Activated CD4-positive, CD25-positive, alpha-beta regulatory T cell (primary cell): Measurements from ENCODE around the gene MSI2.

Experiments
- DNase-seq, 4 experiments: peaks; one replicate each; lab custom pipeline; 2025; lab: John Stamatoyannopoulos, UW

The MSI2 gene

DNA sequence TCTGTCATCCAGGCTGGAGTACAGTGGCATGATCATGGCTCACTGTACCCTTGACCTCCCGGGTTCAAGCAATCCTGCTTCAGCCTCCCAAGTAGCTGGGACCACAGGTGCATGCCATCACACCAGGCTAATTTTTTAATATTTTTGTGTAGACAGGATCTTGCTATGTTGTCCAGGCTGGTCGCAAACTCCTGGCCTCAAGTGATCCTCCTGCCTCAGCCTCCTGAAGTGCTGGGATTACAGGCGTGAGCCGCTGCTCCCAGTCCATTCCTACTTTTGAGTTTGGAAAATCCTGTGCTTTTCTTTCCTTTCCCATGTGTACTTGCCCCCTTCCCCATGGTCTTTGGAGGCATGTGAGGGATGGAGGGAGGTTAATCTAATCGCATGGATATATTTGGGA is 60.0 kb downstream of the MSI2 start:
- DNase-seq = no peak

DNA sequence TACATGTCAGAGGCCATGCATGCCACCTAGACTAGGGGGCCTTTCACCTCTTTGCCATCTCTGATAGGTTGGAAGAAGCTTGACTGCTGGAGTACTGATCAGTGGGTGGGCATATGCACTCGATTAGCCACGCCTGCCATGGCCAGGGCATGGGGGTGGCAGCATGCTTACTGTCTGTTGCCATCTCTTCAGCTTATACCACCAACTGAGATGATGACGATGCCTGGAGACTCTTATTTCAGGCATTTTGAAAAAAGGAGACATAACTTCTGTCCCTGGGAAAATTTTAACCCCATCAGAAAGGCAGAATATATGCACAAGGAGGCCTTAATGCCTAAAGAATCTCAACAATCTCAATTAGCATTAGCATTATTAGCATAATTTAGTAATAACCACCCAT is 60.8 kb downstream of the MSI2 start:
- DNase-seq = no peak

DNA sequence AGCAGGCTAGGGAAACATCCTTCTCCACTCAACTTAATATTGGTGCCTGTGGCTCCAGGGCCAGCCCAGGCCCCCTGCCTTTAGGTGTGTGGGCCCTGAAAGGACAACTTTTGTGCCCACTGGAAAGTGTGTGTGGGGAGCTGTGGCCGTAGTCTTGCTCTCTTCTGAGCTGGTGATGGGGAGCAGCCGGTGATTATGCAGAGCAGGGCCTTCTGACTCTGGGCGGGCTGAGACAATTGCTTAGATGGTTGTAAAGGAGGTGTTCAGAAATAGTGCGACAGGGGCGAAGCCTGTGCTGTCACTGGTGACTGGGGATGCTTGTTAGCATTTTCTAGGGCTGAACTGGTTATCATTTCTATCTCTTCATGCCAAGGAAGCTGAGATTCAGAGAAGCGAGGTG is 62.6 kb downstream of the MSI2 start:
- DNase-seq = no peak

GRCh38 chr17:57319806-57320205 is 63.5 kb downstream of the MSI2 start:
- no peak for DNase-seq

GRCh38 chr17:57323391-57323790 is 67.1 kb downstream of the MSI2 start:
- no peak for DNase-seq

DNA sequence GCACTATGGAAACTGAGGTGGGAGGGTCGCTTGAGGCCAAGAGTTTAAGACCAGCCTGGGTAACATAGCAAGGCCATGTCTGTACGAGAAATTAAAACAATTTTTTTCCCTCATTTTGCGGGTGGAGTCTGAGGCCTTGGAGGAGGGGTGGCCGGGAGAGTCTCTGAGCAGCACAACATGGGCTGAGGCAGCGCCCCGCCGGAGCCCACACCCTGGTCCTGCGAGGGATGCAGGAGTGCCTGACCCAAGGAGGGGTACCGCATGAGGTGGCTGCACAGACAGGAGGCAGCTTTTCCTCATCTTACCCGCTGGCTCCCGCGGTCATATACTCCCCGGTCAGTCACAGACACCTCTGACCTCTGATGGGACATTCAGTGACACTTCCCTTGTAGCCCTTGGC is 67.7 kb downstream of the MSI2 start:
- DNase-seq = no peak

- no peak for DNase-seq
These were observed 68.3 kb downstream of the MSI2 start for GRCh38 chr17:57324631-57325030.

DNA sequence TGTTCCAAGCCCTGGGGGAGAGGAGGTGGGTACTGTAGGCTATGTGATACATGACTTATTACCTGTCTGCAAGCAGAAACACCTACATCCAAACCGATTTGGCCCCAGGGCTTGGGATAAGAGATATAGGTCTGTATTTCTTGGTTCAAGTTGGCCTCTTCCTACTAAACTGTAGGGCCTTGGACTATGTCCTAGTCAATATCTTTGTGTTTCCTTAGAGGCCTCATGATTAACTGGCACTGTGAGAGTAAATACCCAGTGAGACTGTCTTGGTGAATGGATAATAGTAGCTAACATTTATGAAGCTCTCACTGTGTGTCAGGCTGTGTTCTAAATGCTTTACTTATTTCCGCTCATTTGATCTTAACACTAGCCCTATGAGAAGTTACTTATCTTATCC is 70.0 kb downstream of the MSI2 start:
- no peak for DNase-seq

- no peak for DNase-seq
These were observed 70.4 kb downstream of the MSI2 start for GRCh38 chr17:57326764-57327163.

DNA sequence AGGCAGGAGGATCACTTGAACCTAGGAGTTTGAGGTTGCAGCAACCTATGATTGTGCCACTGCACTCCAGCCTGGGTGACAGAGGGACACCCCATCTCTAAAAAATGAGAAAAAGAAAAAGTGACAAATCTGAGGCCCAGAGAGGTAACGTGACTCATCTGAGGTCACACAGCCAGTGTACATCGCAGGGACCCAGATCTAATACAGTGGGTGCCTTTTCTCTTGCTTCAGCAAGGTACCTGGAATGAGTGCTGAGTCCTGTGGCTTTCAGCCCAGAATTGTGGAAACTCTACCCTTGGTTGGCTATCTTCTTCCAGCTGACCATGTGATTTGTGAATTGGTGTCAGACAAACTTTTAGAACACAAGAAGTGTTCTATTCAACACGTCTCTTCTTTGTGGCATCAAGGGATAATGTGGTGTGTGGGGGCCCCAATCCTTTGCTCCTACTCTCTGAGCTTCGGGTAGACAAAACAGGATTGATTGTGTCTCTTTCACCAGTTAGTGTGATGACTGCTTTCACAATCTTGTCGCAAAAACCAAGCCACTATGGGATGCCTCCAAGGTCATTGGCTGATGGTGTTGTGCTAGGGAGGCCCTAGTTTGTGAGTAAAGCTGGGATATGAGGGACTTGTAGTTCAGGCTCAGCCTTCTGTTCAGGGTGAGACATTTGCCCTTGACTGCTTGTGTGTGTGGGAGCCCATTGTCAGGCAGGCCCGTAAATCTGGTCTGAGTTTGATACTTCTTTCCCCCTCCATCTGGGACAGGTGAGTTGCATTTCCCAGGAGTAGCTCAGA is 71.0 kb downstream of the MSI2 start:
- no peak for DNase-seq

DNA sequence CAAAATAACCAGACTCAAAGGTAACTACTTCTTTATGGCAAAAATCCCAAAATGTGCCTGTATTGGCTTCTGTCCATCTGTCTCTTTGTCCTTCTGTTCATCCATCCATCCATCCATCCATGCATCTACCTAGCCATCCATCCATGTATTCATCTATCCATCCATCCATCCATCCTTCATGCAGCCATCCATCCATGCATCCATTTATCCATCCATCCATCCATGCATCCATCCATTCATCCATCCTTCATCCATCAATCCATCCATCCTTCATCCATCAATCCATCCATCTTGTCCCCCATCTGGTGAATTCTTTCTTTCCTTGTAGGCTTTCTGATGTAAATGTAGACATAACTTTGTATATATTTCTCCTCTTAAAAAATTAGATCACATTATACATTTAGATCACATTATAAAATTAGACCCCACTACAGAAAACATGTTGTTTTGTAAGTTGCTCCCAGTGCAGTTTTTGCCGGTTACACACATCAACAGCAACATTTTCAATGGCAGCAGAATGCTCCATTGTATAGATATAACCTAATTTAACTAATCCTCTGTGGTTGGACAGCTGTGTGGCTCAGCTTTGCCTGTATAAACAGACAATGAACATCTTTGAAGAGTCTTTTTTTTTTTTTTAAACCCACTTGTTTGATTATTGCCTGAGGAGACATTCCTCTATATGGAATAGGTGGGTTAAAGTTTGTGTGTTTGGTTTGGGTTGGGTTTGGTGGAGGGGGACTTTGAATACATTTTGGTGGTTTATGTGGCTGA is 72.0 kb downstream of the MSI2 start:
- no peak for DNase-seq

- no peak for DNase-seq
These were observed 73.3 kb downstream of the MSI2 start for GRCh38 chr17:57329380-57330214.

- no peak for DNase-seq
These were observed 74.3 kb downstream of the MSI2 start for GRCh38 chr17:57330587-57330986.

- DNase-seq = no peak
These were observed 75.1 kb downstream of the MSI2 start for GRCh38 chr17:57331423-57331822.

- no peak for DNase-seq
These were observed 76.2 kb downstream of the MSI2 start for GRCh38 chr17:57332501-57332900.

- DNase-seq = no peak
These were observed 79.0 kb downstream of the MSI2 start for GRCh38 chr17:57335195-57335792.

GRCh38 chr17:57337390-57337789 is 81.1 kb downstream of the MSI2 start:
- DNase-seq = no peak

- DNase-seq = no peak
These were observed 82.1 kb downstream of the MSI2 start for GRCh38 chr17:57338257-57338914.

- no peak for DNase-seq
These were observed 84.0 kb downstream of the MSI2 start for GRCh38 chr17:57340160-57340981.

GRCh38 chr17:57341611-57342540 is 85.6 kb downstream of the MSI2 start:
- DNase-seq = no peak
